GM21360 (cell line): ENCODE data around the gene DAB2IP.
"Not testable (repeated sequence)": the region's sequence is repeated elsewhere in the genome, so short reads cannot be mapped to it uniquely, and the experiment has no call there.

Experiments used
- ATAC-seq: cut with Tn5 transposase; IDR thresholded peaks from one replicate; pipeline ENCODE4 v1.9.1; 2021; ENCODE audit warnings: mild to moderate bottlenecking, moderate library complexity; ENCODE audit not compliant: unreplicated experiment

DAB2IP gene

DNA sequence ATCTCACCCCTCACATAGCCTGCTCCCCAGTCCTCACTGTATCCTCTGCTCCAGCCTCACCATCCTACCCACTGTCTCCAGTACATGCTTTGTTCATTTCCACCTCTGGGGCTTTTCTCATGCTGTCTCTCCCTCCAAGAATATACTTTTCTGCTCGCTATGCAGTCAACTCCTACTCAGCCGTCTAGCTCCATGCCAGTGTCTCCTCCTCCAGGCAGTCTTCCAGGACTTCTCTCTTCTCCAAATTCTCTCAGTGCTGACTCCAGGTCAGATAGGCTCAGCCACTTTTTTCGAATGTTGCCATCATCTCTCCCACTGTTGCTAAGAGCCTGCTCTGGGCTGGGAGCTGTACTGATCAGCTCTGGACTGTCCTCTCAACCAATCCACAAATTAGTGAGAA lies 8.0 kb upstream of the DAB2IP start:
- no peak for ATAC-seq

- ATAC-seq: not testable (repeated sequence)
Observed at GRCh38 chr9:121644040-121644439, 7.4 kb upstream of the DAB2IP start.

DNA sequence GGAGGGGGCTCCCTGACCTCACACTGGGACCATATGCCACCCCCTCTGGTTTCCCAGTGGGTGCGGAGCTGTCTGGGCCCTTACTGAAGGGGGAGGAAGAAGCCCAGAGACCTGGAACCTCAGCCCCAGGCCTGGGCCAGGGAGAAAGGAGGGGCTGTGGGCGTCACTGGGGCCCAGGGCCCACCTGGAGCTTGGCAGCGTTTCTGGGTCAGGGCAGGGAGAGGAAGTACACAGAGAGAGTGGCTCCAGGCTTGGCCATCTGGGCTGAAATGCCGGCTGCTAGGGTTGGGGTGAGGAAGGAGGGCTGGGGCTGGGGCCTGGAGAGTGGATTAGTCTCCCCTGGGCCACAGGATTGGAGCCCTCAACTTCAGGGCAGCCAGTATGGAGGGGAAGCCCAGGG lies 6.4 kb upstream of the DAB2IP start:
- ATAC-seq: no peak

DNA sequence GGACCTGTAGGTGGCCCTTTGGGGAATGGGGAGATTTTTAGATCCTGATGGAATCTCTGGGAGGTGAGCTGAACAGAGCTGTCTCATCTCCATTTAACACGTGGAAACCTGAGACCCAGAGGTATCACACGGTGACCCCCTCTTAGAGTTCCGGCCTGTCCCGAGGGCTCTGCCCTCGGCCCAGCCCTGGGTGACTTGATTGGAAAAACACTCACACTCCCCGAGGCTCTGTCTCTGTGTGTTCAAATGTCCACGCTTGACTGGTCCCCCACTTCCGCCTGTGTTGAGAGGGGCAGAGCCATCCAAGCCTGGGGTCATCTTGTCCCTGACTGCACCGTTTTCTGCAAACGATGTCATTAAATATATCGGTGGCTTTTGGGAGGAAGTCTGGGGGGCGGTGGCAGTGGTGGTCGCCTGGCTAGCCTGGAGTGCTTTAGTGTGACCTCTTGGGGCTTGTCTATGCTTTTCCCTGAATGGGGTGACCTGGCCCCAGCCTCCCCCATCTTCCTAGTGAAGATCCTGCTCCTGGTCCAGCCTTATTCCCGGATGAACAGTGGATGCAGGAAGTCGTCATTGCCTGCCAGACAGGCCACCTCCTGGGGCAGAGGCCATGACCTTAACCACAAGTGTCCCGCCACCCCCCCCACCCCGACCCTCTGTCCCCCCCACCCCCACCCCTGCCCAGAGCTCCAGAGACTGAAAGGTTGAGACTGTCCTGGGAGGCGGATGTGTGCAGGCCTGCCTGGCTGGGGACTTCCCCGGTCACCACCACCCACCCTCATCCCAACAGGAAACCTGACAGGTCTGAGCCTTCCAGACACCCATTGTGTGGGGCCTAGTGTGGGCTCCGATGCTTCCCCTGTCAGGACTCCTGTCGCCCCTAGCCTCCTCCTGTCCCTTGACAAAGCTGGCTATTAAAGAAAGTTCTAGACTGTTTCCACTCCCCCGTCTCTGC lies 5.3 kb upstream of the DAB2IP start:
- ATAC-seq: no peak

DNA sequence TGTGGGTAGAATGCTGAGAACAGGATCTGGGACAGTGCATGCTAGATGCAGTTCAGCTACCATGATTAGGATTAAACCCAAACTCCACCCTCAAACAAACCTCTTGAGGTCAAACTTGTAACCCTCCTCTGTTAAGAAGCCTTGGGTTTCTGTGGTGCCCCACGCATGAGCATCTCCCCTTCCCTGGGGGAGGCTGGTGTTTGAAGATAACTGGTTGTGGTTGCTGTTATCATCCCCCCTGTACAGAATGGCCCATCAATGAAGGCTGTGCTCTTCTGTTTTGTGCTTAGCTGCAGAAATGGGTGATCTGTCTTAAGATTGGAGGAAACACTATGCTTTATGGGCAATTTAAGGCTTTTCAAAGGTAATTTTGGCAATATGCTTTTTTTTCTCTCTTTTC lies 4.4 kb upstream of the DAB2IP start:
- no peak for ATAC-seq

- no peak for ATAC-seq
Observed at GRCh38 chr9:121648172-121648571, 3.3 kb upstream of the DAB2IP start.

GRCh38 chr9:121648799-121649198 lies 2.6 kb upstream of the DAB2IP start:
- ATAC-seq: no peak

DNA sequence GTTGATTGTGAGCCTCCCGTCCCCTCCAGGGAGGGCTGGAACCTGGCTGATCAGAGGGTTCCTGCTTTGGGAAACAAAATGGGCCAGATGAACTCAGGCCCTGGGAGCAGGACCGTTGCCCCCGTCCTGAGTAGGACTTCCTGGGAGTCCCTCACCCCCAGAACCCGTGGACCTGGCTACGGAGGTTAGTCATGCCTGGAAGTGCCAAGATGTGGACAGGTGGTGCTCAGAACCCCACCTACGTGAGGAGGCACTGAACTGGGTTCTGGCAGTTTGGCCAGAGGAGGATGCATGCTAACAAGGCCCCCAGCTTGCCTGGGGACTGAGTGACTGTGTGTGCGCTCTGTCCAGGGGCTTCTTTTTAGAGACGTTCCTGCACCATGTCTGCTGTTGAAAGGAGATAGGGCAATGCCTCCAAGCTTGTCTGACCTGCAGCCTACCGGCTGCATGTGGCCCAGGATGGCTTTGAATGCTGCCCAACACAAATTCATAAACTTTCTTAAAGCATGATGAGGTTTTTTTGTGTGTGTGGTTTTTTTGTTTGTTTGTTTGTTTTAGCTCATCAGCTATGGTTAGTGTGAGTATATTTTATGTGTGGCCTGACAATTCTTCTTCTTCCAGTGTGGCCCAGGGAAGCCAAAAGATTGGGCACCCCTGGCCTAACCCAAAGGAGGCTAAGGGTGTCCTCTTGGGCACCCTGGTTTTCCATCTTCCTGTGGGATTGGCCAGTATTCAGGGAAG lies 1.8 kb upstream of the DAB2IP start:
- no peak for ATAC-seq

- ATAC-seq: no peak
Observed at GRCh38 chr9:121650217-121651007, 1.0 kb upstream of the DAB2IP start.

- ATAC-seq: no peak
Observed at GRCh38 chr9:121651008-121651294, 483 bp upstream of the DAB2IP start.

DNA sequence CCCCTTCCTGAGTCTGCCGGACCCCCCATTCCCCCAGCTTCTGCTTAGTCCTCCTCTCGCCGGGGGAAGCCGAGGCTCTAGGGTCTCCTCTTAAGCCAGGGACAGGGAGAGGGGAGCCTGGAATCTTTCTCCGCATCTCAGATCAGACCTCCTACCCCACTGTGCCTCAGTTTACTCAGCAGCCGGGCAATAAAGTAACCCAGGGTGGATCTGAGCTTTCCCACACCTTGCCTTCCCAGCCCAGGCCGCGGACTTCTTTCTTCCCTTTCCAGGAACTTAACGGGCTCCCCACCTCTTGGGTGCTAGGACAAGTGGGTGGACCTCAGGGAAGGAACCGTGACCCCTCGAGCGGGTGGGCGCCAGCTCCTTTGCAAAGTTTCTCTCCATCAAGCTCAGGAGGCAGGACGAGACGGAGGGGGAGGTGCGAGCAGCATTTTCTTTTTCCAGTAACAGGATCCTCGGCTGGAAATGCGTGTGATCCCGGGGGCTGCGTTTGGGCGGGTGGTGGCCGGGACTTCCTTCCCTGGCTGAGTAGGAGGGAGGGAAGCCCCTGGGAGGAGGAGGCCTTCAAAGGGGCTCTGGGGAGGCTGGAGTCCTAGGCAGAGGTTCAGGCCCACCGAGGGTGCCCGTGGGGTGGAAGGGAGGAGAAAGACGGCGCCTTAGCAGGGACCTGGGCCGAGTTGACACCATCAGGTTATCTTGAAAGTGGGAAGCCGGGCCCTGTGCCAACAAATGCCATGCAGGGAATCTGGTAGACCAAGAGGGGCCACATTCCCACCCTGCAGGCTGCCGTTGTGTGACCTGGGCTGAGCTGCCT lies 795 bp downstream of the DAB2IP start:
- no peak for ATAC-seq

DNA sequence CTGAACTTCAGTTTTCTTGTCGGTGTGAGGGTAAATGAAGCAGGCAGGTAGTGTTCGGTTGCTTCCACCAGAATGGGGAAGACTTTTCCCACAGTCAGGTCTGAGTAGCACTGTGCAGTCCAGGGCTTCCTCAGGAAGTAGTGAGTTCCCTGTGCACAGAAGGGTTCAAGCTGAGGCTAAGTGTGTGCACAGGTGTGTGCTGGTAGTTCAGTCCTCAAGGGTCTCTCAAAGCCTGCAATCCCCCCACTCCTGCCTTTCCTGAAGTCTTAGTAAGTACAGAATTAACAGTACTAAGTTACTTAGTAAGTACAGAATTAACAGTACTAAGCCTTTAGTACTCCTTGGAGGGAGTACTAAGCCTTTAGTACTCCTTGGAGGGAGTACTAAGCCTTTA lies 1.4 kb downstream of the DAB2IP start:
- no peak for ATAC-seq

- no peak for ATAC-seq
Observed at GRCh38 chr9:121654499-121655140, 3.2 kb downstream of the DAB2IP start.

- ATAC-seq: no peak
Observed at GRCh38 chr9:121655231-121655755, 3.9 kb downstream of the DAB2IP start.

GRCh38 chr9:121656941-121657470 lies 5.6 kb downstream of the DAB2IP start:
- no peak for ATAC-seq

DNA sequence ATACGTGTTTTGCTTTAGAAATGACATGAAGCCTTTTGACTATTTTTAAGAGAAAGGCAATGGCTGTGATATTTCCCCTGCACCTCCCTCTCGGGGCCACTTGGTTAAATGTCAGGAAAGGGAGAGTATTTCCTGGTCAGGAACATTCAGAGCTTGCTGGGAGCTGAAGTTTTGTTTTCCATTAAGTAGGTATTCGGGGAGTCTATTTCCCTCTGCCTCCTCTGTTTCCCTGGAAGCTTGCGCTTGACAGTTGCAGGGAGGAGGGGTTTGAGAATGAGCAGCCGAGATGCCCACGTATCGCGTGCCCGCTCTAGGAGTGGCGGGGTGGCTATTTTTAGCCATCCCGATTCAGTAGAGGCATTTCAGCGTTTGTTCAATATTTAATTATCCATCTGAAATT lies 6.7 kb downstream of the DAB2IP start:
- ATAC-seq: no peak

GRCh38 chr9:121658591-121658990 lies 7.2 kb downstream of the DAB2IP start:
- no peak for ATAC-seq

- no peak for ATAC-seq
Observed at GRCh38 chr9:121660367-121660766, 8.9 kb downstream of the DAB2IP start.

GRCh38 chr9:121660876-121661275 lies 9.4 kb downstream of the DAB2IP start:
- ATAC-seq: no peak

- ATAC-seq: no peak
Observed at GRCh38 chr9:121661328-121661727, 9.9 kb downstream of the DAB2IP start.
